Measurements from ENCODE around the gene ANKFY1. TPM values are rescaled to one million over a fixed set of nuclear protein-coding genes. Genes with fewer than 3 reads are reported as not detected.

The ANKFY1 gene
- 26.9 and 29.6 TPM in 2 replicates for polyA plus RNA-seq (2012; rRNA removed)
- polyA plus RNA-seq (2012; cell fraction: cytosol; rRNA removed), result 18.5 and 21.9 TPM in 2 replicates
- polyA plus RNA-seq (2012; cell fraction: nucleus; rRNA removed), result 79.0 and 89.8 TPM in 2 replicates

GRCh38 chr17:4263282-4264215 is at the start of gene ANKFY1:
Gene ANKFY1, minus strand, starts transcription at chr17:4263979. Its CDS starts 38 bp downstream, at chr17:4263941.
- peak within 1 kb of the TSS; percentile 97 for H3K9ac ChIP-seq
- peak; percentile 97 for DNase-seq
- under 1% methylated on average over 53 of the region's 85 CpGs for WGBS (ENCODE audit: low lambda C conversion rate)
- ChIA-PET CTCF (interaction anchor here (0.7 to 4.3 kb wide), 9 partner anchors 13 to 157 kb away, joined by 3 to 39 read pairs (median 4); partner anchors contain the start of gene UBE2G1), POLR2A (interaction anchor here (1.0 kb wide), 1 partner anchor 48 kb away, joined by 3 read pairs; no protein-coding TSS in a partner anchor)
- H3K27ac ChIP-seq (ENCODE audit: low read depth in 2 of 2, low read length in 1 of 2), result peak within 1 kb of the TSS; percentile 79 to 86
- H3K9me2 ChIP-seq, result no peaks in the 10 kb centered on the region
- no peaks in the 10 kb centered on the region for H3K27me3 ChIP-seq (ENCODE audit: insufficient read depth)
- peak within 1 kb of the TSS; percentile 78 to 95 for H3K4me3 ChIP-seq (ENCODE audit: low read depth in 2 of 2, low read length in 1 of 2)
- H3K9me3 ChIP-seq, result peaks cover 8% of the 10 kb centered on the region; the same call in 1 of the 2 replicates
- TF ChIP-seq MXI1 (IDR thresholded peaks at IDR 0.05; ENCODE audit: low read depth, low read length) (peak; percentile 63; the same call in 1 of the 2 replicates), CHD2 (IDR thresholded peaks at IDR 0.05; ENCODE audit: low read length, partially characterized antibody) (peak; percentile 100), SIN3A (IDR thresholded peaks at IDR 0.05; ENCODE audit: borderline replicate concordance, low read depth, low read length) (peak; percentile 97), TAF1 (IDR thresholded peaks at IDR 0.05; ENCODE audit: borderline replicate concordance, low read depth, low read length) (peak; percentile 87), MAX (IDR thresholded peaks at IDR 0.05; ENCODE audit: low read depth) (0 out of 2 replicates have a peak, but pooled peaks have one; percentile 35), RAD21 (IDR thresholded peaks at IDR 0.05; ENCODE audit: low read length) (no peak), ELF1 (IDR thresholded peaks at IDR 0.05) (peak; percentile 63), USF2 (IDR thresholded peaks at IDR 0.05; ENCODE audit: borderline replicate concordance, low read depth, low read length) (no peak), FOXJ3 (CRISPR knock-in tag; IDR thresholded peaks at IDR 0.05) (peak; percentile 21; the same call in 1 of the 2 replicates), CTCF (IDR thresholded peaks at IDR 0.05) (peak; percentile 35; the same call in 1 of the 2 replicates), SMC3 (IDR thresholded peaks at IDR 0.05; ENCODE audit: low read depth, low read length) (peak; percentile 6; the same call in 1 of the 2 replicates), FOSL2 (IDR thresholded peaks at IDR 0.05; ENCODE audit: borderline replicate concordance, low read depth) (no peak), ZBTB33 (IDR thresholded peaks at IDR 0.05; ENCODE audit: borderline replicate concordance, low read depth) (peak; percentile 100), POLR2AphosphoS5 (IDR thresholded peaks at IDR 0.05; ENCODE audit: low read depth, low read length) (peak; percentile 91), NRF1 (IDR thresholded peaks at IDR 0.05; ENCODE audit: low read depth, low read length) (no peak), JUND (IDR thresholded peaks at IDR 0.05) (no peak; the same call in 1 of the 2 replicates), RFX5 (IDR thresholded peaks at IDR 0.05; ENCODE audit: low read length) (no peak), YY1 (IDR thresholded peaks at IDR 0.05; ENCODE audit: low read depth) (peak; percentile 95)
- peaks cover 5 to 20% of the 10 kb centered on the region in 2 experiments; a peak in 3 of 4 replicates for H3K4me1 ChIP-seq (ENCODE audit: control insufficient read depth in 1 of 2, insufficient read depth in 2 of 2, low read depth in 1 of 2, low read length in 1 of 2)
- peaks cover 8 to 24% of the 10 kb centered on the region in 2 experiments for H3K36me3 ChIP-seq (replicated peaks in 1 of 2; ENCODE audit: control insufficient read depth in 1 of 2, insufficient read depth in 2 of 2, low read length in 1 of 2)
- H4K20me1 ChIP-seq (ENCODE audit: insufficient read depth), result 0 out of 2 replicates have a peak, but pooled peaks cover 8% of the 10 kb centered on the region
- peaks cover 52% of the 10 kb centered on the region for H3K79me2 ChIP-seq (ENCODE audit: insufficient read depth)
- peaks cover 8% of the 10 kb centered on the region for H3F3A ChIP-seq (replicated peaks; ENCODE audit: insufficient read depth)
- H2AFZ ChIP-seq (ENCODE audit: low read depth), result peak within 1 kb of the TSS; percentile 97
- peak within 1 kb of the TSS; percentile 99 for H3K4me2 ChIP-seq

Measured in SK-N-SH (cell line).